HG02610 (cell line): Measurements from ENCODE around the gene GALNTL6.

Experiments used
- ATAC-seq: cut with Tn5 transposase; IDR thresholded peaks from one replicate; pipeline ENCODE4 v1.9.1; 2021; ENCODE audit warnings: mild to moderate bottlenecking, moderate library complexity; ENCODE audit not compliant: unreplicated experiment

Gene GALNTL6

DNA sequence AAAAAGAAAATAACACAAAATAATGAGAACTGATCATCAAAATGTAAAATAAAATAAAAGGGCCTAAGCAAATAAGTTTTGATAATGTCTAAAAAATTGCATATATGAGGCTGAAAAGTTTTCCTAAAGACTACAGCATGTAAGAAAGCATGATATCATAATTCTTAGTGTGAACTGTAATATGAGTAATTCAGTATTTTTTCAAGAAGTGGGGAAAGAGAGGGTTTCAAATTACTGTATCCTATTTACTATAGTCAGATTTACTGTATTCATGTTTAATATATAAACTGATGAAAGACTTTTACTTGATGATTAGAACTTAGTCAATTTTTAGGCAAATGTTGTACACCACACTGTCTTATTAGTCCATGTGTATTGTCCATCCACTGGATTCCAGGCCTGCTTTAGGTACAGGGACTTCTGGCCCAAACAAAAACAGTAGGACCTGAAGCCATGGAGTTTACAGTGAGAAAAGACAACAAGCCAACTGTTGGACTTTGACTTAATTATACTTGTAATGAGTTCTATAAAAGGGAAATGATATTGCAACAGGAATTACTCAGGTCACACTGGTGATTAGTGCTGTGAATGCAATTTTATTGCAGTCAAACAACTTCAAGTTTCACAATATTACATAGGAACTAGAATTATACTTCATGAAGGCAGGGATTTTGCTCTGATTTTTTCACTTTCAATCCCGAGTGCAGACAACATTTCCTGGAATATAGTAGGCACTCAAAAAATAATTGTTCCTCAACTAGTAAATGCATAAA, 837.7 kb downstream of the GALNTL6 start:
- ATAC-seq = no peak

DNA sequence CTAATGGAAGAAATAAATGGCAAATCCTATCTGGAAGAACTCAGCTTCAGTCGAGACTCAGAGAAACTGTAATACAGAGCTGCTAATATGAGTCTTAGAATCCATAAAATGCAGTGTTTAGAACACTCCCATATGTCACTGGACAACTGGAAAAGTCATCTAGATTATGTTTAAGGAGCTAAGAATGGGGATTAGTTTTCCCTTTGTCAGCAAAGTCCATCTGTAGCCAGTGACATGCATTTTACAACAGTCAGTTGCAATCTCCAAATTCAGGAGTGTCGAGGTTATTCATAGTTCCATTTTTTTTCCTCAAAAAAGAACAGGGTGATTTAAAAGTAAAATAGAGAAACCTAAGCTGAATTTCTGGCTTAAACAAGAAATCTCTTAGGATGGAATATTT, 838.8 kb downstream of the GALNTL6 start:
- no peak for ATAC-seq

DNA sequence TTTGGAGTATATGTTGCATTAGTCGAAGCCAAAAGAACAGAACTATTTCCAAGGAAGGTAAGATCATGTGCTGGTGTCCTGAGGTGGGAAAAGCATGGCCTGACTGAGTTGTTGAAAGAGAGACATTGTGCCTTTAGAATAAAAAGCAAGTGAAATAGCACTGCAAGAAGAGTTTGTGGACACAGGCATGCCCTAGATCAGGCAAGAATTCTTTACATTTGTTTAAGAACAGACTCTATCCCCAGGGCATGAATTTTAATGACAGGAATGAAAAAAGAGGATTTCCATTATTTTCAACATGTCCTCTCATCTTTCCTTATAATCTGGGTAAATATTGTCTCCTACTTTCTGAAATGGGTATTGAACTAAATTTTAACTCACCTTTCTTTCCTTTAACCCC, 839.2 kb downstream of the GALNTL6 start:
- ATAC-seq = no peak

DNA sequence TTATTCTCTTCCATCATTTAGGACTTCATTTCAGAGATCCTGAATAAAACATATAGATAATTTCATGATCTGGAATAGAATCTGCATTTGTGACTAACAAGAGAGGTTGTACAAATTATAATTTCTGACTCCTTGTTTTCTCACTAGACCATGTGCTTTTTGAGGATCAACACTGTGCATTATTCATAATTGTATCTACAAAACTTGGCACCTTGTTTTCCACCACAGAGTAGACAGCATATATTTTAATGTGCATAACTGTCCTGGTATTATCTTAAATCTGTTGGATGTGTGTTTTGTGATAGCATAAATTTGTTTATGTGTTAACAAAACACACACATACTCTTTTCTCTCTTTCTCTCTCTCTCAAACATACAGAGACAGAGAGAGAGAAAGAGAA, 840.5 kb downstream of the GALNTL6 start:
- no peak for ATAC-seq

DNA sequence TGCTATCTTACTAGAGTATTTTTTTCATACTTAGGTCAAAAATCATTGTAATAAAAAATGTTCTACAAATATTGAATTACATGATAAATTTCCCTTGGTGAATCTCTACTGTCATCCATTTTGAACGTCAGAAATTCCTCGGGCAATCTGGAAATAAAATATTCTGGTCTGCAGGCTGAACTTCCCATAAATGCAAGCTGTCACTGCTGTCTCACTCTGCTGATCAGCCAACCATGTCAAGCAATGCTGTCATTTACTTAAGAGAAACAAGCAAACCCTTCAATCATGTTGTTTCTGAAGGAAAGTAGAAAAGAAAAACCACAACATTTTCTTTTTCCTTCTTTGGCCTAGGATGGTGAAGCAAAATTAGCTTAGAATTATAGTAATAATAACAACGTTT, 841.3 kb downstream of the GALNTL6 start:
- ATAC-seq = no peak

DNA sequence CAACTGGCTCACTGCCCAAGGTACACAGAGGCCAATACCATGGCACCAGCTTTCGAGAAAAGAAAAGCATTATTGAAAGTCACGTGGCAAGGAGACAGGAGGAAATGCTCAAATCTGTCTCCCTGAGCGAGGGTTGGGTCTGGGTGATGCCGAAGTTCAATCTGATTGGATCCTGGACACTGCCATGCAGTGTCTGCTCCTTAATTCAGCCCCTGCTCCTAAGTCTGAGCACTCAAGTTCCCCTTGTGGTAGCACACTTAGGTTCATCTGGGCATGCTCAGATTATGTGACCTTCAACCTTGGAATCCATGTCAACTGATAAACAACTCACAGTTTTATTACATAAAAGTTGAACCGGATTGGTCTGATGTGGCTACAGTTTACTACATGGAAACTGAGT, 842.9 kb downstream of the GALNTL6 start:
- ATAC-seq = no peak

DNA sequence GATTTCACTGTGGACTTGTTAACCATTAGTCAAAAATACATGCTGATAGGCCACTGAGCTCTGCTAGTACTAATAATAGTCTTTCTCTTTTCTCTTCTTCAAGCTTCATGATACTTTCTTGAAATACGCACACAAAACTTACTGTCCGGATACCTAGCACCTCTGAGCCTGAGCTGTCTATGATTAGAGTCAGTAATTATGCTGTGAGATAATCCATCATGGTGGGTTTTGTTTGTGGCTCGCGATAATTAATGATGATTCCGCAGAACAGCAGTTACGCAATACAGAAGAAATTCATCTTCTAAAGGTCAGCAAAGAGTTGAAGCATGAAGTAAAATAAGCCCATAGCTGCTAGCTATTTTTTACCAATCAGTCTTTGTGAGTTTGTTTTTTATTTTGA, 843.9 kb downstream of the GALNTL6 start:
- no peak for ATAC-seq

DNA sequence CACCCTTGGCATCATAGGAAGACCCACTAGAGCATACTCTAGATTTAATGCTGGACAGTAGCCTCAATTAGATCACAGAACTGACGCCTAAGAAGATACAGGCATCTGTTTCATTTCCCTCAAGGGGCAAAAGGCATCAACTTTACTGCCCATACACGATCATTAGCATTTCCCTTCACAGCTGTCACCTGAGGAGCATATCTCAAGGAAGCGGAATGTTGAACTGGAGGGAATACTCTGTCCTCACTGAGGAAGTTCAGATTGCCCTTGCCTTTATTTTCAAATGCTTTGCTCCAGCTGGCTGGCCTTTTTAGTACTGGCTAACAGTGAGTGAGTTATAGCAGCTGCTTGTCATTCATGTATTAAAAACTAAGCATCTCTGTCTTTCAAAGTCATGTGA, 847.0 kb downstream of the GALNTL6 start:
- ATAC-seq = no peak

DNA sequence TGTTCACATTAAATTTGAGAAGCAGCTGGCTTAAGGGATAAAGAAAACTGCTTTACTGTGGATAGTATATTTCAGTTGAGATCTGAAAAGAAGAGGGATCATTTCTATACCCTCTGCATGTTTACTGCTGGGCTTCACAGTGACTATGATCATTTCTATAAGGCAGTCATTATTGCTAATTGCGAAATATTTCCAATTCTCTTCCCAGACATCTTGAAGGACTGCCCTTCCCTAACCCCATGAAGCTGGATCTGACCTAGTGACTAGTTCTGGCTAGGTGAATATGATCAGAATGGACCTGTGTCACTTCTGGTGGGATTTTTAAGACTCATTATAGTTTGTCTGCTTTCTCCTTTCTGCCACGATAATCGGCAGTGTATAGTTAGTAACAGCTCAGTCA, 848.9 kb downstream of the GALNTL6 start:
- ATAC-seq = no peak

DNA sequence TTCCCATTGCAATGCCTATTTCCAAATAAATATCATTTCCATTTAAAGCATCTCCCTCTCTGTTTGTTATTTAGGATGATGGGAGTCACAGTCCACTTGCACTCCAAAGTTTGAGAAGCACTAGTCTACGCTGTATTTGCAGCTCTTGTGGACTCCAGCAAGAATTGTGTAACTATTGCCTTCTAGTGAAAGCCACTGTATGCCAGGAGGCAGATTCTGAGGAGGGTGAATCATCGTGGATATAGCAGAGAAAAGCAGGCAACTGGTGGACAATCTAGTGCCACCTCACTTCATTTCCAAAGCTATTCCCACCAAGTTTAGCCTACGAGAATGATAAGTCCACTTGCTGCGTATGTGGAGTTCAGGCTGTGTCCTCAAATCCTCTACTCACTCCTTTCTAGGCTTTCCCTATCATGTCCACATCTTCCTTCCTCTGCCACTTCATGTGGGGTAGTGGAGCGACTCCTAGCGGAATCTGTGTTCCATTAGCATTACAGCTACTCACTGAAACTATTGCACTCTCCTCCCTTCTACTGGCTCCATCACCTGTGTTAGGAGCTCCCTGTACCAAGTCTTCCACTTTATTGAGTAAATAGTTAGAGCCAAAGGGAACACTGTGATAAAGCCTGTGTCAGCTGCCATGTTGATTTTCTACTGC, 853.6 kb downstream of the GALNTL6 start:
- ATAC-seq = no peak

DNA sequence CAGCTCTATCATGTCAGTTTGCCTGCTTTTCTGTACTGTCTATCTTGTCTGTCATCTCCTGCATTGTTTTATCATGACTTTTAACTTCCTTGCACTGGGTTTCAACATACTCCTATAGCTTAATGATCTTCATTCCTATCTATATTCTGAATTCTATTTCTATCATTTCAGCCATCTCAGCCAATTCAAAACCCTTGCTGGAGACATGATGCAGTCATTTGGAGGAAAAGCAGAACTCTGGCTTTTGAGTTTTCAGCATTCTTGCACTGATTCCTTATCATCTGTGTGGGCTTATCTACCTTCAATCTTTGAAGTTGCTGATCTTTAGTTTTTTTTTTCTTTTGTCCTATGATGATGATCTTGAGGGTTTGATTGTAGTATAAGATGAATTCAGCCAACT, 861.6 kb downstream of the GALNTL6 start:
- no peak for ATAC-seq

DNA sequence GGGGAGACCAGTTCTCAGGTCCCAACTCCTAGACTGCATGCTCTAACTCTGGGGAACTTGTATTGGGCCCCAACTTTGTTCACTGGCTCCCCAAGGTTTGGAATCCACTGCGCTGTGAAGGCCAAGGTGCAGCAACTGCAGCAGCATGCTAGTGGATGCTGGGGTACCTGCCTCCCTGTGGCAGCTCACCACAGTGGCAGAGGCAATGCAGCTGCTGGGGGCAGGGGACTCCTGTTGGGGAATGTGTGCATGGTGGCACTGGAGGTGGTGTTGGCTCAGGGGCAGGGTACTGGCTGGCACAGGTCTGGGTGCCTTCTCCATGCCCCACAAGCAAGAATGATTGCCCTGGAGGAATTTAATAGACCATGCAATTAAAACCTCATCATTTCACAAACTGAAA, 862.0 kb downstream of the GALNTL6 start:
- no peak for ATAC-seq

DNA sequence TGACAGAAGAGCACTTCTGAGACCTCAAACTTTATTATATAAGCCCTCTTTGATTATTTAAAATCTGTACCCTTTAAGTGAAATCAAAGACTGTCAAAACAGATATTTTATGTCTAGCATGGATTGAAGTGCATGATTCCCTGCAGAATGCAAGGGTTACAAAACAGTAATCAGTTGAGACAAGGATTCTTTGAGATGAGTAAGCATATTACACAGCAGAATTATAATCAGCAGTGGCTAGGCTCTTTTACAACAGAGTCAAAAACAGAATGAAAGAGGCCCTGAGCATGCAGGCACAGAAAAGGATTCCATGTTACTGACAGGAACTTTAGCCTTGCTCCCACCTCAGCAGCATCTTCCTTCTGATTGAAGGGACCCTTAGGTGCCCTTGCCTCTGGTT, 867.5 kb downstream of the GALNTL6 start:
- ATAC-seq = no peak

DNA sequence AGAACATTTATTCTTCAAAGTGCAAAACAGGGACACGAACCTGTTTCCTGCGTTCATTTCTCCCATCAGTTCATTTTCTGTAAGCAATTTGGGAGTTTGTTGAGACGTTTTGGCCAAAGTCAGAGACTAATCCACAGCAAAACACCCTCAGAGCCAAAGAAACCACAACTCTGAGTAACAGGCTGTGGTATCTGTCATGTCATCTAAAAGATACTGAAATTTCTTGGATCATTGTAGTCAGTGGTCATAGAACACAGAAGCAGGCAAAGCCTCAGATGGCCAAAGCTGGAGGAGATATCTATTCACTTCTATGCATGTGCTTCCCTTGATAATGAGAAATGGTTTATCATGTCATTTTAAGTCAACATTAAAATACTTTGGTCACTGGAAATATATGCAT, 869.8 kb downstream of the GALNTL6 start:
- no peak for ATAC-seq

DNA sequence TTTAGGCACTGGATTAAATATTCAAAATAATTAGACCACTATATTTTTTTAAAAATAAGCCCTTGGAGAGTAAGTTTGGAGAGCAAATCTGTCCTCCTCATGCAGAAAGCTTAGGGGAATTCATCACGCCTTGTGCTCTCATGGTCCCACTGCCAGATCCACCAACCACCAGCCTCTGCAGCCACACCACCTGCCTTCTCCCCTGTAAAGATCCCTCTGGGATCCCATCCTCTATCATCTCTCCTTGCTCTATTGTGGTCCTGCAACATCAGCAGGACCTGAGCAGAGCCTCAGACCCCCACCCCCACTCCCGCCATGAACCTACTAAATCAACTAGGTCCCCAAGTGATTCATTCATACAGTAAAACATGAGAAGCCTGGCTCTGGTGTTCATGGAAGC, 872.8 kb downstream of the GALNTL6 start:
- no peak for ATAC-seq

DNA sequence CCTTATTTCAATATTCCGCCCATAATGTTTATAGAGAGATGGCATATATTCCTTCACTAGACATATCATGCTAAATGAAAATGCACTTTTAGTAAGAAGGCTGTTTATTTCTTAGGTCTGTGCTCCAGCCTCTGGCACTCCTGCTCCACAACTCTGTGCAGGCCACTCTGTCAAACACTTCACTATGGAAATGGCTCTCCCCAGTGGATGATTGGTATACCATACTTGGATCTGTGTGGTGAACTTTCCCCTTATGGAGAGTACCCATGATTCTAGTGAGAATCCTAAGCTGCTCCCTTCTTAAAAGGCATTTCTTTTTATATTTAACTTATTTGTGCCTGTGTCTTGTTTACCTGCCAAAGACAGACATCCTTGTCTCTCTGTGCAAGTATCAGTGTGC, 875.3 kb downstream of the GALNTL6 start:
- ATAC-seq = no peak

DNA sequence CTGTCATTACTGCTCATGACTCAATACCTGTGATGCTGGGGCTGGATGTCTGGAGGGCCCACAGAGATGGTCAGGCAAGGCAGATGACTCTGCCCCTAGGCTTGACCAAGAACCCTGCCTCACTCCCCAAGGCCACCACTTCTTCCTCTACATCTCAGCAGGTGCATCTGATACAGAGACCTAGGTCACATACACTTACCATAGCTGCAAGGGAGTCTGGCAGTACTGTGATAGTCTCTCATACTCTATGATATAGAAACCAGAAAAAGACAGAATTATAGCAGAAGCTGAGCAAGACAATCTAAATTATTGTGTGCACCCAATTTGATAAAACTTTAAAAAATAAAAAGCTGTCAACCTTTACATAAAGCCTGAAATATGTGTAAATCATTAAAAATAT, 878.3 kb downstream of the GALNTL6 start:
- ATAC-seq = no peak

DNA sequence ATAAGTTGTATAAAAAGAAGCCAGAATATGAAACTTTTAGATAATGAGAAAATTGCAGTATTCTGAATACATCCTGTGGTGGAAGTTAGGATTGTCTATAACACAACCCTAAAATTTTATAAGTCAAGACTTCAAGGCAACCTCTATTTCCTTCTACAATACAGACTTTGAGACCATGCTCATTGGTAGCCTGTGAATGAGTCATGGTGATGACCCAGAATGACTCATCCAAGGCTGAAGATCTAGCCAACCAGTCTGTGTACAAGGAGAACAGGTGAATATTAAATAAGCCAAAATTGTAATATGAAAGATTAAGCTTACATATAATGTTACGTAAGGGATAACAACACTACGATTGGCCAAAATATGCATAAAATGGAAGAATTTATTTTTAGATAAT, 879.5 kb downstream of the GALNTL6 start:
- ATAC-seq = no peak

DNA sequence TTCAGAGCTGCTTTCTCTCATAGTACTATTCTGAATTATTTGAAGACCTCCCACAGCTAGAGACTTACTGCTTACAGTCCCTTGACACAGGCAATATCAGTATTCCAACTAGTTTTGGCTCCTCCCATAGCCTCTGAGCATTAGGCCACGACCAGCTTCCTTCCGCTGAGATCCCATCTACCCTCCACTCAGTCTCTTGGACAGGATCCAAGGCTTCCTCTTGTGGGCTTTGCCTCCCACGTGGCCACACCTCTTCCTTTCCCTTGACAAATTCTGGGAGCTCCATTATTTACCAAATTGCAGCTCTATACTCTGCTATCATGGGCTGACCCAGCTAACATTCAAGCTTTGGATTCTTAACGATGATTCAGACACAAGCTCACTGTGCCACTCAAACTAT, 885.1 kb downstream of the GALNTL6 start:
- ATAC-seq = no peak

DNA sequence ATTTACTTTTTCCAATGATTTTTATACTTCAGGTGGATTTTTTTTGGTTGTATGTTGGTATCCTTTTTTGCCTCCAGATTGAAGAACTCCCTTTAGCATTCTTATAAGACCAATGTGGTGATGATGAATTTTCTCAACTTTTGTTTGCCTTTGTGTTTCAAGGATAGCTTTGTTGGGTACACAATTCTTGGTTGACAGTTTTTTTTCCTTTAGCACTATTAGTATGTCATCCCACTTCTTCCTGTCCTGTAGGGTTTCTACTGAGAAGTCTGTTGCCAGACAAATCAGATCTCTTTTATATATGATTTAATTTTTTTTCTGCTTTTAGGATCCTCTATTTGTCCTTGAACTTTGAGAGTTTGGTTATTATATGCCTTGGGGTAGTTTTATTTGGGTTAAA, 892.4 kb downstream of the GALNTL6 start:
- ATAC-seq = no peak

DNA sequence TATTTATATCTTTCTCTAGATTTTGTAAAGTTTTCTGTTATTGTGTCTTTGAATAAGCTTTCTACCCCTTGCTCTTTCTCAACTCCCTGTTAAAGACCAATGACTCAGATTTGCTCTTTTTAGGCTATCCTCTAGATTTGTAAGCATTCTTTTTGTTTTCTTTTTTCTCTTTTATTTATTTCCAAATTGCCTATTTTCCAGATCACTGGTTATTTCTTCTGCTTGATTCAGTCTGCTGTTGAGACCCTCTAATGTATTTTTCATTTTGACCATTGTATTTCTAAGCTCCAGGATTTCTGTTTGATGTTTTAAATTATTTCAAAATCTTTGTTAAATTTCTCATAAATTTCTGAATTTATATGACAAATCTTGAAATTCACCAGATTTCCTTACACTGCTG, 892.8 kb downstream of the GALNTL6 start:
- no peak for ATAC-seq

DNA sequence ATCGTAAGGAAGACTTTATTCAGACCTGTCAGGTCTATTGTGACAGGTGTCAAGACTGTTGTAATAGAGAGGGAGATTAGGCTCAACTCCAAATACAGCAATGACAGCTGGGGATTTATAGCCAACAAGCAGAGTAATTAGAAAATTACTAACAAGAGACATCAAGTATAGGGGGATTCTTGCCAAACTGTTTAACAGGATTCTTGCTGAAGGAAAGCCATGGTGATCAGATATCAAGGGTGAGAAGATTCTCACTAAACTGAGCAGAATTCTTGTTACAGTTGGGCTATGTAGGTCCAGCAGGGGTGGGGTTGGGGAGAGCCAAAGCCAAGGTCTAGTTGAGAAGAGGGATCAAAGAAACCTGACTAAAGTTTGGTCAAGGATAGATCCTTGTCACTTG, 894.4 kb downstream of the GALNTL6 start:
- ATAC-seq = no peak

DNA sequence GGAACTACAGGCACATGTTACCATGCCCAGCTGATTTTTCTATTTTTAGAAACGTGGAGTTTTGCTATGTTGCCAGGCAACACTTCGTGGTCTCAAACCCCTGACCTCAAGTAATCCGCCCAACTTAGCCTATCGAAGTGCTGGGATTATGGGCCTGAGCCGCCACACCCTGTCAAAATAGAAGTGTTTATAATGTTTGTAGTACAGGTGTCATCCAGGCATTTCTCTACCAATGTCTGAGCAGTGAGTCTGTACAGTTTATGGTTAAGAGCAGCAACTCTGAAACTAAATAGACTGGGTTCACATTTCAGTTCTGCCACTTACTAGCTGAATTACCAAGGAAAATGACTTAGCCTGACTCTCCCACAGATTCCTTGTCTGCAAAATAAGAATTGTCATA, 895.0 kb downstream of the GALNTL6 start:
- ATAC-seq = no peak
